ENCODE measurements around the gene PREX1. TPM values are rescaled to one million over a fixed set of nuclear protein-coding genes. Genes with fewer than 3 reads are reported as not detected.

PREX1 gene
- total RNA-seq, 1 donor from 2014 or later, result 248 TPM

- TF ChIP-seq CTCF (IDR thresholded peaks at IDR 0.05; ENCODE audit: unreplicated experiment), result no peak
- Mint-ChIP-seq H3K4me3 (ENCODE audit: unreplicated experiment) (peak overlapping the region; percentile 52), H3K36me3 (ENCODE audit: low read depth, unreplicated experiment) (peaks cover 70% of the 10 kb centered on the region), H3K27ac (ENCODE audit: unreplicated experiment) (no peak overlapping the region), H3K4me1 (ENCODE audit: unreplicated experiment) (peaks cover 69% of the 10 kb centered on the region), H3K27me3 (ENCODE audit: unreplicated experiment) (peaks cover 28% of the 10 kb centered on the region), H3K9me3 (ENCODE audit: unreplicated experiment) (no peaks in the 10 kb centered on the region)
- DNase-seq (ENCODE audit: low spot score), result no peak
Measured at GRCh38 chr20:48736636-48737035, 91.2 kb downstream of the PREX1 start.

GRCh38 chr20:48736231-48736630 is 91.6 kb downstream of the PREX1 start:
- no peak for DNase-seq (ENCODE audit: low spot score)
- Mint-ChIP-seq H3K9me3 (ENCODE audit: unreplicated experiment) (no peaks in the 10 kb centered on the region), H3K36me3 (ENCODE audit: low read depth, unreplicated experiment) (peaks cover 69% of the 10 kb centered on the region), H3K4me3 (ENCODE audit: unreplicated experiment) (peak overlapping the region; percentile 52), H3K4me1 (ENCODE audit: unreplicated experiment) (peaks cover 67% of the 10 kb centered on the region), H3K27me3 (ENCODE audit: unreplicated experiment) (peaks cover 28% of the 10 kb centered on the region), H3K27ac (ENCODE audit: unreplicated experiment) (peak overlapping the region; percentile 75)
- no peak for TF ChIP-seq CTCF (IDR thresholded peaks at IDR 0.05; ENCODE audit: unreplicated experiment)

GRCh38 chr20:48735112-48735511 is 92.7 kb downstream of the PREX1 start:
- no peak for DNase-seq (ENCODE audit: low spot score)
- H3K9me3 Mint-ChIP-seq (ENCODE audit: unreplicated experiment), result no peaks in the 10 kb centered on the region
- H3K27me3 Mint-ChIP-seq (ENCODE audit: unreplicated experiment), result peaks cover 26% of the 10 kb centered on the region
- no peak for TF ChIP-seq CTCF (IDR thresholded peaks at IDR 0.05; ENCODE audit: unreplicated experiment)
- H3K4me1 Mint-ChIP-seq (ENCODE audit: unreplicated experiment), result peaks cover 72% of the 10 kb centered on the region
- peaks cover 78% of the 10 kb centered on the region for H3K36me3 Mint-ChIP-seq (ENCODE audit: low read depth, unreplicated experiment)
- H3K27ac Mint-ChIP-seq (ENCODE audit: unreplicated experiment), result peak overlapping the region; percentile 51
- no peak overlapping the region for H3K4me3 Mint-ChIP-seq (ENCODE audit: unreplicated experiment)

GRCh38 chr20:48734104-48734749 is 93.6 kb downstream of the PREX1 start:
- DNase-seq (ENCODE audit: low spot score), result no peak
- peaks cover 83% of the 10 kb centered on the region for H3K36me3 Mint-ChIP-seq (ENCODE audit: low read depth, unreplicated experiment)
- H3K27ac Mint-ChIP-seq (ENCODE audit: unreplicated experiment), result no peak overlapping the region
- H3K27me3 Mint-ChIP-seq (ENCODE audit: unreplicated experiment), result peaks cover 28% of the 10 kb centered on the region
- H3K4me1 Mint-ChIP-seq (ENCODE audit: unreplicated experiment), result peaks cover 78% of the 10 kb centered on the region
- no peak overlapping the region for H3K4me3 Mint-ChIP-seq (ENCODE audit: unreplicated experiment)
- TF ChIP-seq CTCF (IDR thresholded peaks at IDR 0.05; ENCODE audit: unreplicated experiment), result no peak
- H3K9me3 Mint-ChIP-seq (ENCODE audit: unreplicated experiment), result no peaks in the 10 kb centered on the region

- TF ChIP-seq CTCF (IDR thresholded peaks at IDR 0.05; ENCODE audit: unreplicated experiment), result no peak
- Mint-ChIP-seq H3K27me3 (ENCODE audit: unreplicated experiment) (peaks cover 24% of the 10 kb centered on the region), H3K9me3 (ENCODE audit: unreplicated experiment) (no peaks in the 10 kb centered on the region), H3K4me3 (ENCODE audit: unreplicated experiment) (peak overlapping the region; percentile 25), H3K36me3 (ENCODE audit: low read depth, unreplicated experiment) (peaks cover 79% of the 10 kb centered on the region), H3K4me1 (ENCODE audit: unreplicated experiment) (peaks cover 69% of the 10 kb centered on the region), H3K27ac (ENCODE audit: unreplicated experiment) (no peak overlapping the region)
- no peak for DNase-seq (ENCODE audit: low spot score)
Measured at GRCh38 chr20:48733296-48733790, 94.5 kb downstream of the PREX1 start.
